IMR-90 (cell line): Measurements from ENCODE around the gene KLRB1.

Experiments used
- BHLHE40 ChIP-seq: fragments of 150-350 bp; IDR thresholded peaks from 2 replicates; pipeline ENCODE4 v1.6.1; 2016; ENCODE audit warnings: mild to moderate bottlenecking, low read depth, low read length
- CEBPB ChIP-seq: IDR thresholded peaks from 2 replicates; pipeline ENCODE4 v1.6.1; 2012; ENCODE audit warnings: low read depth, low read length, improper control_type of control experiment
- CTCF ChIP-seq: conservative IDR thresholded peaks from 2 replicates; pipeline ENCODE4 v1.5.1; 2012; ENCODE audit warnings: mild to moderate bottlenecking, low read depth, low read length, improper control_type of control experiment
- ELK1 ChIP-seq: fragments of 150-350 bp; IDR thresholded peaks from 2 replicates; pipeline ENCODE4 v1.6.1; 2016; ENCODE audit warnings: low read depth, mild to moderate bottlenecking, low read length, moderate library complexity, borderline replicate concordance
- FOS ChIP-seq: fragments of 150-350 bp; IDR thresholded peaks from 2 replicates; pipeline ENCODE4 v1.6.1; 2016; ENCODE audit warnings: low read depth, low read length
- MXI1 ChIP-seq: IDR thresholded peaks from 2 replicates; pipeline ENCODE4 v1.6.1; 2012; ENCODE audit warnings: low read depth, mild to moderate bottlenecking, low read length, moderate library complexity, borderline replicate concordance
- NFE2L2 ChIP-seq: fragments of 150-350 bp; IDR thresholded peaks from 2 replicates; pipeline ENCODE4 v1.6.1; 2016; ENCODE audit warnings: low read depth, mild to moderate bottlenecking, low read length
- POLR2A ChIP-seq: IDR thresholded peaks from 2 replicates; pipeline ENCODE4 v1.6.1; 2012; ENCODE audit warnings: mild to moderate bottlenecking, low read depth, low read length
- RAD21 ChIP-seq: IDR thresholded peaks from 2 replicates; pipeline ENCODE4 v1.6.1; 2012; ENCODE audit warnings: low read length, improper control_type of control experiment
- RFX5 ChIP-seq: IDR thresholded peaks from 2 replicates; pipeline ENCODE4 v1.8.0; 2012; ENCODE audit warnings: low read depth, mild to moderate bottlenecking, low read length, moderate library complexity
- SMC3 ChIP-seq: fragments of 150-350 bp; IDR thresholded peaks from 2 replicates; pipeline ENCODE4 v1.6.1; 2016; ENCODE audit warnings: low read depth, mild to moderate bottlenecking, antibody characterized with exemption, low read length, moderate library complexity
- USF2 ChIP-seq: fragments of 150-350 bp; IDR thresholded peaks from 2 replicates; pipeline ENCODE4 v1.6.1; 2017; ENCODE audit warnings: mild to moderate bottlenecking, antibody characterized with exemption, low read length, low read depth

- TF ChIP-seq CTCF (no peak), CEBPB (no peak), POLR2A (no peak), RFX5 (no peak), RAD21 (no peak), SMC3 (no peak), USF2 (no peak), FOS (no peak), MXI1 (no peak), ELK1 (no peak), NFE2L2 (no peak), BHLHE40 (no peak)
Observed at GRCh38 chr12:9590441-9590840, 17.3 kb downstream of the KLRB1 start.
